SH-SY5Y (cell line): Measurements from ENCODE around the gene XPR1.

Experiments
- GATA2 ChIP-seq: IDR thresholded peaks from 2 replicates; pipeline ENCODE4 v1.6.1; 2011; ENCODE audit warnings: mild to moderate bottlenecking, low read depth, low read length
- GATA3 ChIP-seq: IDR thresholded peaks from 2 replicates; pipeline ENCODE4 v1.6.1; 2011; ENCODE audit warnings: low read depth, mild to moderate bottlenecking, low read length, moderate library complexity

GRCh38 chr1:180640531-180640949, 8.7 kb downstream of the XPR1 start:
- TF ChIP-seq GATA3: no peak
- no peak for TF ChIP-seq GATA2
